Upper lobe of left lung (tissue), 6 donors: ENCODE results near the gene RIPK4. TPM values are rescaled to one million over a fixed set of nuclear protein-coding genes. Genes with fewer than 3 reads are reported as not detected.

Experiments used
- ATAC-seq, 2 donors: fragments of 200-7000 bp; cut with Tn5 transposase; one replicate each; pipeline ENCODE4 v1.9.1; 2022; ENCODE audit warnings: mild to moderate bottlenecking in 2 of 2, moderate library complexity in 2 of 2; ENCODE audit not compliant: low FRiP score in 2 of 2
- DNase-seq, 2 donors: peaks; one replicate each; pipeline ENCODE4 v3.0.0-alpha.2; 2019 to 2020
- H3K27ac ChIP-seq, 4 donors: fragments of 200-600 bp; sonication (generic); one replicate each; pipeline ENCODE4 v1.5.1; 2016 to 2019
- H3K27me3 ChIP-seq, 4 donors: fragments of 200-600 bp; sonication (generic); one replicate each; pipeline ENCODE4 v1.5.1; 2017 to 2019
- H3K36me3 ChIP-seq, 4 donors: fragments of 200-600 bp; sonication (generic); one replicate each; pipeline ENCODE4 v1.5.1; 2016 to 2019
- H3K4me1 ChIP-seq, 4 donors: fragments of 200-600 bp; sonication (generic); one replicate each; pipeline ENCODE4 v1.5.1; 2018 to 2019
- H3K4me3 ChIP-seq, 4 donors: fragments of 200-600 bp; sonication (generic); one replicate each; pipeline ENCODE4 v1.5.1; 2017 to 2019; ENCODE audit warnings: mild to moderate bottlenecking in 2 of 4, moderate library complexity in 1 of 4
- H3K9me3 ChIP-seq, 4 donors: fragments of 200-600 bp; sonication (generic); one replicate each; pipeline ENCODE4 v1.5.1; 2018 to 2019
- EP300 ChIP-seq, 4 donors: sonication (generic); formaldehyde crosslinking; IDR thresholded peaks; one replicate each; pipeline ENCODE4 v1.5.1; 2017; ENCODE audit warnings: antibody characterized with exemption in 4 of 4, control low read depth in 2 of 4
- POLR2A ChIP-seq, 4 donors: fragments of 450-650 bp; IDR thresholded peaks; one replicate each; pipeline ENCODE4 v1.5.1; 2016 to 2017; ENCODE audit warnings: antibody characterized with exemption in 4 of 4, mild to moderate bottlenecking in 2 of 4
- POLR2AphosphoS5 ChIP-seq, 2 donors: sonication (generic); formaldehyde crosslinking; IDR thresholded peaks; one replicate each; pipeline ENCODE4 v1.5.1; 2017; ENCODE audit warnings: antibody characterized with exemption in 2 of 2
- WGBS, 2 donors: methylation state at CpG; one replicate each; pipeline ENCODE4 v1.1.5; 2017 to 2018; 5-methylcytosine and 5-hydroxymethylcytosine counted together
- total RNA-seq, 6 donors: library from RNA; depleted of rRNA in 4 of 6; stranded (reverse); fragments of >200 nt in 4 of 6; gene quantifications; one replicate each; pipeline versions ENCODE4 v1.1.0 to v1.2.1, GENCODE V29; 2016 to 2021
- TF ChIP-seq, protein P1 (sequence below), 6 experiments: fragments of 450-650 bp in 4 of 6; fragments of 200-600 bp in 2 of 6; sonication (generic) in 2 of 6; IDR thresholded peaks; one replicate each; pipeline ENCODE4 v1.5.1; 2016 to 2019; ENCODE audit warnings: antibody characterized with exemption in 6 of 6
- donor health status: DM: no; HTN: no; CAD: no; lungs with moderate emphysema.
- donor health status: DM: no; HTN: yes; CAD: no; lungs with severe emphysema.

Gene RIPK4
- total RNA-seq, 6 donors from 2014 or later: 6.3 to 18.6 (median 14.9) TPM

DNA sequence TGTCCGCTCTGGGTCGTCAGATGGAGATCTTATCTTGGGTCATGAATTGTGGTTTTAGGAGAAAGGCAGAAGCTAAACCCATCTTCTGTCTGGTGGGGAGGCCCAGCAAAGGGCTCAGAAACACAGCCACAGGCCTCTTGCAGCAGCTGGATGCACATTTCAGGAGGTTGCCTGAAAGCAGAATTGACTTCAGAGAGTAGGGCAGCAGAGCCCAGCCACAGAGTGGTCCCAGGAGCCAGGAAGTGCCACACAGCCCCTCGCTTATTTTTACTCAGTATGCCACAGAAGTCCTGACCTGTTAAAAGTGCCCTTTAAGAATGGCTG lies 8.3 kb upstream of the RIPK4 start:
- TF ChIP-seq EP300 (IDR thresholded peaks at IDR 0.05) (no peak), POLR2A (IDR thresholded peaks at IDR 0.05) (no peak), POLR2AphosphoS5 (IDR thresholded peaks at IDR 0.05) (no peak)
- TF ChIP-seq, protein P1, sequence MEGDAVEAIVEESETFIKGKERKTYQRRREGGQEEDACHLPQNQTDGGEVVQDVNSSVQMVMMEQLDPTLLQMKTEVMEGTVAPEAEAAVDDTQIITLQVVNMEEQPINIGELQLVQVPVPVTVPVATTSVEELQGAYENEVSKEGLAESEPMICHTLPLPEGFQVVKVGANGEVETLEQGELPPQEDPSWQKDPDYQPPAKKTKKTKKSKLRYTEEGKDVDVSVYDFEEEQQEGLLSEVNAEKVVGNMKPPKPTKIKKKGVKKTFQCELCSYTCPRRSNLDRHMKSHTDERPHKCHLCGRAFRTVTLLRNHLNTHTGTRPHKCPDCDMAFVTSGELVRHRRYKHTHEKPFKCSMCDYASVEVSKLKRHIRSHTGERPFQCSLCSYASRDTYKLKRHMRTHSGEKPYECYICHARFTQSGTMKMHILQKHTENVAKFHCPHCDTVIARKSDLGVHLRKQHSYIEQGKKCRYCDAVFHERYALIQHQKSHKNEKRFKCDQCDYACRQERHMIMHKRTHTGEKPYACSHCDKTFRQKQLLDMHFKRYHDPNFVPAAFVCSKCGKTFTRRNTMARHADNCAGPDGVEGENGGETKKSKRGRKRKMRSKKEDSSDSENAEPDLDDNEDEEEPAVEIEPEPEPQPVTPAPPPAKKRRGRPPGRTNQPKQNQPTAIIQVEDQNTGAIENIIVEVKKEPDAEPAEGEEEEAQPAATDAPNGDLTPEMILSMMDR (IDR thresholded peaks at IDR 0.05): no peak
- H3K36me3 ChIP-seq: no peaks in the 10 kb centered on the region
- H3K27me3 ChIP-seq: peaks cover 0 to 5% (median 2%) of the 10 kb centered on the region in 4 donors
- DNase-seq (no peak), ATAC-seq (no peak)
- H3K27ac ChIP-seq: no peak overlapping the region
- no peak overlapping the region for H3K4me3 ChIP-seq
- H3K4me1 ChIP-seq: peaks cover 0 to 24% (median 16%) of the 10 kb centered on the region in 4 donors
- H3K9me3 ChIP-seq: no peaks in the 10 kb centered on the region
- WGBS, 2 donors: 40 to 53% methylated on average over 2 to 3 of the region's 3 CpGs

DNA sequence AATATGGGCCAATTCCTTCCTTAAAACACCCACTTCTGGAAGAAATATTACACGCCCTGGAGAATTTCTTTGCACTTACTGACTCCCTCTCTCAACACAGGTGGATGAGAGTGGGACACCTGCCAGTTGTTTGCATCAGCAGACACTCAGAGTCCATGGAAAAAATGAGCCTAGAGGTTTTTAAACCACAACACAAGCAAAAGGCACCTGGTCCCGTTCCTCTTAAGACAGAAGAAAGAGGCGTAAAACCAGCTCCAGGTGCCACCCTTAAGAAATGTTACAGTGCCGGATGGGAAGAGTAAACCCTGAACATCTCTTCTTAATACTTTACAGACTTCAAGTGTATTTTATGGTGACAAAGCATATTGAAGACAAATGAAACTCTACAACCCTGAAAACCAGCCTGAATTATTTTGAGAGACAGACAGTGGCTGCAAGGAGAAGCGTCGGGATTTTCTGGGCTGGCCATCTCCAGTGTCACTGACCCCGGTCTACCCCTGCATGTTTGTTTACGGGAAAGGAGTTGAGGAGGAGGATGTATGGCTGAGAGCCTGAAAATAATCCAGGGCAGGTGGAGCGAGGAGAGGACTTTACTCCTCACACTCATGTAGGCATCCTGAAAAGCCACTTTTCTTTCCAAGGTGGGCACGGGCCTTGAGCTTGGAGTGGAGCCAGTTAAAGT lies 7.8 kb upstream of the RIPK4 start:
- no peaks in the 10 kb centered on the region for H3K9me3 ChIP-seq
- H3K4me1 ChIP-seq: peaks cover 0 to 21% (median 15%) of the 10 kb centered on the region in 4 donors
- TF ChIP-seq POLR2A (IDR thresholded peaks at IDR 0.05): no peak
- TF ChIP-seq, protein P1 (IDR thresholded peaks at IDR 0.05): no peak
- TF ChIP-seq POLR2AphosphoS5 (IDR thresholded peaks at IDR 0.05): peak in 1 of 2 donors; percentile 13
- TF ChIP-seq EP300 (IDR thresholded peaks at IDR 0.05): no peak
- ATAC-seq (no peak), DNase-seq (peak in 1 of 2 donors; percentile 53)
- H3K27ac ChIP-seq: no peak overlapping the region
- H3K4me3 ChIP-seq: no peak overlapping the region
- WGBS, 2 donors: 52% methylated on average over 10 of the region's 10 CpGs
- peaks cover 0 to 5% (median 2%) of the 10 kb centered on the region in 4 donors for H3K27me3 ChIP-seq
- no peaks in the 10 kb centered on the region for H3K36me3 ChIP-seq

DNA sequence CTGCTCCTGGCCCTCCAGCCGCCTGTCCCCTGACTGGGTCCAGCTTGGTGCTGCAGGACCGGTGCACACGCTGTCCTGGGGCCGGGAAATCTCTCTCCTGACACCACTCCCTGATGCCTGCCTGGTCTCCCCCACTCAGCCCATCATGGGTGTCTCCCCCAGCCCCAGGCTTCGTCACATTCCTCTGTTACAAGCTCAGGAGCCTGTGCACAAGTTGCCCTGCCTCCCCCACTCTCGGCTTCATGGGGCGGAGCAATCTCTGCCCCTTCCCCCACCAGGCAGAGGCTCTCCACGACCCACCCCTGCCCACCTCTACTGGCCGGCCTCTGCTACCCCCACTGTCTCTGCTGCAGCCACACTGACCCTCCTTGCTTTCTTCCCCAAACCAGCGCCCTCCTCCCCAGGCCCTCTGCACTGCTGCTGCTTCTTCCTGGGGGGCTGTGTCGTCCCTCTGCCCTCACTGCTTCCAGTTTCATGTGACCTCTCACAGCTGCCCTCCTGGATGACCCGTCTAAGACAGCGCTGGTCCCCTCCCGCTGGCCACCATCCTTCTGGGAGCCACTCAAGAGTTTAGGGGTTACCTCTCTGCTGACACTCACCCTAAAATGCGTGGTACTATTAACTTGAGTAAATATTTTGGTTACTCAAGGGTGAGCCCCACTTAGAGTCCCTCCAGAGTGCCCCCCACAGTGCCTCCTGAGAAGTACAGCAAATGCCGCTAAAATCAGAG lies 5.7 kb upstream of the RIPK4 start:
- peaks cover 0 to 13% (median 6%) of the 10 kb centered on the region in 4 donors for H3K27me3 ChIP-seq
- H3K36me3 ChIP-seq: no peaks in the 10 kb centered on the region
- peaks cover 15 to 19% (median 17%) of the 10 kb centered on the region in 4 donors for H3K4me1 ChIP-seq
- ATAC-seq (no peak), DNase-seq (peak in 1 of 2 donors; percentile 58)
- WGBS, 2 donors: 51 to 65% methylated on average over 13 to 16 of the region's 16 CpGs
- H3K4me3 ChIP-seq: no peak overlapping the region
- TF ChIP-seq POLR2AphosphoS5 (IDR thresholded peaks at IDR 0.05): no peak
- TF ChIP-seq POLR2A (IDR thresholded peaks at IDR 0.05): no peak
- TF ChIP-seq, protein P1 (IDR thresholded peaks at IDR 0.05): no peak
- no peak for TF ChIP-seq EP300 (IDR thresholded peaks at IDR 0.05)
- no peaks in the 10 kb centered on the region for H3K9me3 ChIP-seq
- no peak overlapping the region for H3K27ac ChIP-seq

DNA sequence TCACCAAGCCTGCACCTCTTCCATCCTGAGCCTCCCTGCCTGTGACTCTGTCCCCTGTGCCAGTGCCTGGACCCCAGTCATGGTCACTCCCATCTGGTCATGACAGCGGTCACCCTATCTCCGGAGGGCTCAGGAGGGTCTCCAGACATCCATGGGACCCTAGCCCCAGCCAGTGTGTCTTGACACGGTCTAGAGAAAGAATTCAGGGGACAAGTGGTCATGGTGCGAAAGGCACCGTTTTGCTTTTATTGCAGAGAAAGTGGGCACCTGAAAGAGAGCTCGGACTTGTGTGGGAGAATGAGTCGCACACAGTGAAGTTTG lies 4.7 kb upstream of the RIPK4 start:
- DNase-seq (no peak), ATAC-seq (no peak)
- Histone ChIP-seq H3K36me3 (no peaks in the 10 kb centered on the region), H3K4me3 (no peak overlapping the region), H3K27ac (no peak overlapping the region), H3K9me3 (no peaks in the 10 kb centered on the region), H3K4me1 (peaks cover 23 to 29% (median 25%) of the 10 kb centered on the region in 4 donors), H3K27me3 (peaks cover 0 to 23% (median 11%) of the 10 kb centered on the region in 4 donors)
- TF ChIP-seq POLR2AphosphoS5 (IDR thresholded peaks at IDR 0.05) (no peak), POLR2A (IDR thresholded peaks at IDR 0.05) (no peak), EP300 (IDR thresholded peaks at IDR 0.05) (no peak)
- TF ChIP-seq, protein P1 (IDR thresholded peaks at IDR 0.05): no peak
- WGBS, 2 donors: 89 to 94% methylated on average over 5 to 7 of the region's 7 CpGs
